ENCODE measurements around the gene APBA1.

Gene APBA1

GRCh38 chr9:69579032-69579758 lies 93.0 kb downstream of the APBA1 start:
- no peak for DNase-seq (ENCODE audit: low read depth in 2 of 2)

DNA sequence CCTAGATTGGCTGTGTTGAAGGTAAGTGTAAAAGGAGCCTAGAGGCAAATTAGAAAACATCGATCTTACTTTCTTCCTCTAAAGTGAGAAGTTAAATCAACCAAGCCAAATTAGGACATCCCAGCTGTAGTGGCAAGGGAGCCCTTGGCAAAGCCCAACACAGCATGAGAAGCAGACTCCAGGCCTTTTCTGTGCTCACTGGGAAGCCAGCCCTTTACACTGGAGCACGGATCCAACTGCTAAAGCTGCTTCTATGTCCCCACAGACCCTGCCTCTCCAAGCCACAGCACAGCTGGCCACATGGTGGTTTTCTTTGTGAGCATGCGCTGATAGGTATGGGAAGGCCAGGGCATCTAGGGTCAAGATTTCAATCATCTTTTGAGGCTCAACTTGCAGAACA lies 94.1 kb downstream of the APBA1 start:
- DNase-seq (ENCODE audit: low read depth in 2 of 2): no peak

DNA sequence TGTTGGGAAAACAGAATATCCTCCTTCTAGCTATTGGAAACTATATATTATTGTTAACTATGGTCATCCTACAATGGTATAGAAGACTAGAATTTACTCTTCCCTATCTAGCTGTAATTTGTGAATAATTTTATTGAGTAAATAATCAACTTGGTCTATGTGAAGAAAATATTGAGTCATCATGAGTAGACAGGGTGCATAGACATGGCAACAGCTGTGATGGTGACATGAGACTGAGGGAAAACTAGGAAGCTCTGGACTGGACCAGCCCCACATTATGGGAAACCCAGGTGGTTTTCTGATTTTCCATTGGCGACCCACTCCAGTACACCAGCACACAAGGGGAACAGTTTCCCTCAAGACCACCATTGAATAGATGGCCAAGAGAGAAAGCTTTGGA lies 95.0 kb downstream of the APBA1 start:
- no peak for DNase-seq (ENCODE audit: low read depth in 2 of 2)

GRCh38 chr9:69574057-69574456 lies 98.1 kb downstream of the APBA1 start:
- DNase-seq (ENCODE audit: low read depth in 2 of 2): no peak

DNA sequence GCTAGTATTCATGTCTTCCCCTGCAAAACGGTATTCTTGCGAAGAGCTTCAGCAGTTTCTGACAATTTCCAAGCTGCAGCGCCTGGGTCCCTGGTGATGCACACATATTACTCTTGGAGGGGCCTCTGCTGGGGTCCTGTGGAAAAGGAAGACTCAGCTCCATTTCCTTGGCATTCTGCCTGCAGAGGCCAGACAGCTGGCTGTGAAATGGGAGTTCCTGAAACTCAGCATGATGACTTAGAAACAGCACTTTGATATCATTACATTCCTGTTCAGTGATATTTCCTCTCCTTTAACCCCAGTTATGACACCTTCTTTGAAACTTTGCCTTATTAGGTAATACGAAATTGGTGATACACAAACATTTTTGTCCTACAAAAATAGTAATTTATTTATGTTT lies 98.5 kb downstream of the APBA1 start:
- no peak for DNase-seq (ENCODE audit: low read depth in 2 of 2)

DNA sequence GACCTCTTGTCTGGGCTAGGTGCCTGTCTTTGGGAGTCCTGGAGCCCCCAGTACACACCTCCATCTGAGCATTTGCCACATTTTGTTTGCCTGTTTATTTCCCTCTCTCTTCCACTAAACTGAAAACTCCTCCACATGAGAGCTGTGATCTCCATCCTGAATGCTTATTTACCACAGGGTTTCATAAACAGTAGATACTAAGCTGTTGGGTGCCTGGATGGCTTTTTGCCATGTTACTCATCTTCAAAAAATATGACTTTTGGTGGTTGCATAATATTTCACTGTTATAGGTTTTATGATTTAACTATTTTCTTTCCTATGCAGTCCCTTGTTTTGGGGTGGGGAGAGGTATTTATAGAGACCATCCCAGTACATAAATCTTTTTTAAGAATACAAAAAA lies 99.6 kb downstream of the APBA1 start:
- DNase-seq (ENCODE audit: low read depth in 2 of 2): no peak

- no peak for DNase-seq (ENCODE audit: low read depth in 2 of 2)
Measured at GRCh38 chr9:69571032-69571431, 101.1 kb downstream of the APBA1 start.

GRCh38 chr9:69569738-69570451 lies 102.3 kb downstream of the APBA1 start:
- DNase-seq (ENCODE audit: low read depth in 2 of 2): no peak

- no peak for DNase-seq (ENCODE audit: low read depth in 2 of 2)
Measured at GRCh38 chr9:69564557-69564956, 107.6 kb downstream of the APBA1 start.

- DNase-seq (ENCODE audit: low read depth in 2 of 2): no peak
Measured at GRCh38 chr9:69559126-69559525, 113.0 kb downstream of the APBA1 start.

DNA sequence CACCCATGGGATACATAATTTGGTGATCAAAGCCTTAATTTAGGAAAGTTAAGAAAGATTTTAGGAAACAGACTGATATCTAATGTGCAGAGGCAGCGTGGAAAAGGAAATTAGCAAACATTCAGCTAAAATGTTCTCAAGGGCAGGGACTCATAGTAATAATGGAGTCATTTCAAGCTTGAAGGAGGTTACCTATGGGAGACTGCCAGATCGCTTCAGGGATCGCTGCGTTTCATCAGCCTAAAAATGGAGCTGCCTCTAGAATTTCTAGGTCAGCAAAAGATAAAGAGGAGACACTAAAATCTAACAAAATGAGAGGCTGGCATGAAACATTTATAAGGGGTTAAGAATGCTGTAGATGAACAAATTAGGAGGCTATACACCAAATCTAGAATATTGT lies 115.5 kb downstream of the APBA1 start:
- no peak for DNase-seq (ENCODE audit: low read depth in 2 of 2)

GRCh38 chr9:69555802-69556201 lies 116.4 kb downstream of the APBA1 start:
- no peak for DNase-seq (ENCODE audit: low read depth in 2 of 2)

DNA sequence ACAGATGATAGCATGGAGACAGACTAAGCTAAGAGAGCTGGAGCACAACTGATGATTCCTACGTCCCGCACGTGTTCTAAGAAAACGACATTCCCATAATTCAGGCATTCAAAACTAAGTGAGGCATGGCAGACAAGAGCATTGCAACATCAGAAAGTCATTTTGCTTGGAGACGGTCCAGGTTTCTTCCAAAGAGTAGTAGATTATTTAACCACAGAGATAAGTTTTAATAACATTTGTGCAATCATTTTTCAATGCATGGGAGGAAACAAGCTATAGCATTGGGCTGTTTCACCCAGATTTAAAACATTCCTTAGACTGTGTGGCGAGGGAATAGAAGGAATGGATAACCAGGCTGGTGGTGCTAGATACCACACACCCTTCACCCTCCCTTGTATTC lies 117.2 kb downstream of the APBA1 start:
- no peak for DNase-seq (ENCODE audit: low read depth in 2 of 2)

DNA sequence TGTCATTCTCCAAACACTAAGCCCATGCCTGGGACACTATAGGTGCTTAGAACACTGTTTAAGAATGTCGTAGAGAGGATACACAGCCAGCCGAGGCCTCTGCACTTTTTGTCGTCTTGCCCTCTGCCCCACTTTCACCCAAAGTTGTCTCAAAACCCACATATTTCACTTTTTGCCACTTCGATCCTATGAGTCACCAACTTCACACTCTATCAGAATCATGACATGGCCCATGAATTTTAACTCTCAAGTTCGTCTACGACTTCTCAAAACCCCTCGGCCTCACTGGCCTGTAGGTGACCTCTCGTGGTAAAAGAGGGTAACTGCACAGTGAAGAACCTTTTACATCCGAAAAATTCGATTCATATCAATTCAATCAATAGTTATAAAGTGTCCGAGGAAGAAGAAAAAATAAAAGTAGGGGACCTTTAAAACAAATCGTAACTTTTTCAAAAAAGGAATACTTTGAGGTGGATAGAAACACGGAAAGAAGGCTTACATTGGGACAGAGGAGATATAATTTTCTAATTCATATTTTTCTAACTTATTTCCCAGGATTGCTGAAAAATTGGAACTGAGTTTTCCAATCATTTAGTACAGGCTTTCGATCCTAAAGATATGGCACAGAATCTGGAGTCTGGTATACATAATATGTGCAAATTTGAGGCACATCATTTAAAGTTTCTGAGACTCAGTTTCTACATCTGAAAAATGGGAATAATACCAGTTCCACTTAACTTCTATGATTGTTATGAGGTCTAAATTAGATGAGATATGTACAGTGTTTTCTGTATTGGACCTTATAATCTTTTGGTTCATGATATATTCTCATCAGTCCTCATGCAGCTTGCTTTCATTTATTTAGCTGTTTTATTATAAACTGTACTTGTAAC lies 122.6 kb downstream of the APBA1 start:
- no peak for DNase-seq (ENCODE audit: low read depth in 2 of 2)

DNA sequence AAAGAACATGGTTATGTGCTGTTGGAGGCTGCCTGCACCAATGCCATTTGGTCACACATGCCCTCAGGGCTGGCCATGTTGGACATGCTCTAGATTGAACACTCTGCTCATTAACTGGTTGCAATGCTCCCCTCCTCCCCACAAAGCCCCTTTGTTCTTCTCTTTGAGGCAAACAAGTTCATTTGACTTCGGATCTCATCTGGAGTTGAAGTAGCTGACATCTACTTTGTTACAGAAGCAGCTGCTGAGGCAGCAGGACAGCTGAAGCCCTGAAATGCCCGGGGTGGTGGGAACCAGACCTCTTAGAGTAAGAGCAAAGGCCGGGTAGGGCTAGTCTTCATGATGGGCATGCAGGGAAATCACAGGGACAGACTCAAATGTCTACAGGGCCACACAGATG lies 123.5 kb downstream of the APBA1 start:
- DNase-seq (ENCODE audit: low read depth in 2 of 2): no peak

- DNase-seq (ENCODE audit: low read depth in 2 of 2): no peak
Measured at GRCh38 chr9:69546265-69546664, 125.9 kb downstream of the APBA1 start.

GRCh38 chr9:69542942-69543704 lies 129.0 kb downstream of the APBA1 start:
- DNase-seq (ENCODE audit: low read depth in 2 of 2): no peak

DNA sequence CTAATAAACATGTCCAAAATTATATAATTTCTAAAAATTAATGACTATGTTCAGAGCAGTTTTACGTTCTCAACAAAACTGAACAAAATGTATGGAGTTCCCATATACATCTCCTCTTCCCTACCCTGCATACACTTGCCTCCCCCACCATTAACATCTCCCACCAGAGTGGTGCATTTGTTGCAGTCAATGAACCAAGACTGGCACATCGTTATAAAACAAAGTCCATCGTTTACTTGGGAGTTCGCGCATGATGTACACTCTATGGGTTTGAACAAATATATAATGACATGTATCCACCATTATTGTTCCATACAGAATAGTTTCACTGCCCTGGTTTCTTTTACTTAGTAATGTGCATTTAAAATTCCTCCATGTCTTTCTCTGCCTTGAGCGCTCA lies 130.1 kb downstream of the APBA1 start:
- no peak for DNase-seq (ENCODE audit: low read depth in 2 of 2)

GRCh38 chr9:69535911-69536310 lies 136.3 kb downstream of the APBA1 start:
- DNase-seq (ENCODE audit: low read depth in 2 of 2): no peak

- no peak for DNase-seq (ENCODE audit: low read depth in 2 of 2)
Measured at GRCh38 chr9:69535286-69535832, 136.8 kb downstream of the APBA1 start.

GRCh38 chr9:69532396-69532795 lies 139.8 kb downstream of the APBA1 start:
- no peak for DNase-seq (ENCODE audit: low read depth in 2 of 2)

Measured in stimulated activated CD8-positive, alpha-beta memory T cell treated with anti-CD3 and anti-CD28 coated beads, Interleukin-2, amount 100 ng/mL, for 1 hour (primary cell).